Measurements from ENCODE around the gene ASPM. TPM values are rescaled to one million over a fixed set of nuclear protein-coding genes. Genes with fewer than 3 reads are reported as not detected.

Gene ASPM
- total RNA-seq, 1 donor from 2014 or later: 17.5 TPM

- DNase-seq (ENCODE audit: low spot score, unreplicated experiment): no peak
- no peak overlapping the region for H3K27ac Mint-ChIP-seq
- H3K4me3 Mint-ChIP-seq (ENCODE audit: low read depth): no peak overlapping the region
- peaks cover 39% of the 10 kb centered on the region for H3K9me3 Mint-ChIP-seq (ENCODE audit: low read depth)
- H3K4me1 Mint-ChIP-seq (ENCODE audit: low read depth): no peaks in the 10 kb centered on the region
- H3K36me3 Mint-ChIP-seq (ENCODE audit: insufficient read depth): peaks cover 54% of the 10 kb centered on the region
- no peaks in the 10 kb centered on the region for H3K27me3 Mint-ChIP-seq
- TF ChIP-seq CTCF (IDR thresholded peaks at IDR 0.05; ENCODE audit: unreplicated experiment): no peak
These were observed 63.0 kb downstream of the ASPM start for GRCh38 chr1:197083474-197083873.

- no peak for TF ChIP-seq CTCF (IDR thresholded peaks at IDR 0.05; ENCODE audit: unreplicated experiment)
- peaks cover 39% of the 10 kb centered on the region for H3K9me3 Mint-ChIP-seq (ENCODE audit: low read depth)
- DNase-seq (ENCODE audit: low spot score, unreplicated experiment): no peak
- no peak overlapping the region for H3K27ac Mint-ChIP-seq
- H3K4me1 Mint-ChIP-seq (ENCODE audit: low read depth): no peaks in the 10 kb centered on the region
- no peaks in the 10 kb centered on the region for H3K27me3 Mint-ChIP-seq
- H3K36me3 Mint-ChIP-seq (ENCODE audit: insufficient read depth): peaks cover 49% of the 10 kb centered on the region
- H3K4me3 Mint-ChIP-seq (ENCODE audit: low read depth): no peak overlapping the region
These were observed 65.2 kb downstream of the ASPM start for GRCh38 chr1:197081117-197081753.

GRCh38 chr1:197080323-197080722 lies 66.1 kb downstream of the ASPM start:
- peaks cover 44% of the 10 kb centered on the region for H3K36me3 Mint-ChIP-seq (ENCODE audit: insufficient read depth)
- no peaks in the 10 kb centered on the region for H3K27me3 Mint-ChIP-seq
- no peaks in the 10 kb centered on the region for H3K4me1 Mint-ChIP-seq (ENCODE audit: low read depth)
- DNase-seq (ENCODE audit: low spot score, unreplicated experiment): no peak
- no peak for TF ChIP-seq CTCF (IDR thresholded peaks at IDR 0.05; ENCODE audit: unreplicated experiment)
- H3K4me3 Mint-ChIP-seq (ENCODE audit: low read depth): no peak overlapping the region
- peaks cover 38% of the 10 kb centered on the region for H3K9me3 Mint-ChIP-seq (ENCODE audit: low read depth)
- H3K27ac Mint-ChIP-seq: no peak overlapping the region

GRCh38 chr1:197076585-197076984 lies 69.9 kb downstream of the ASPM start:
- H3K27ac Mint-ChIP-seq: no peak overlapping the region
- no peak overlapping the region for H3K4me3 Mint-ChIP-seq (ENCODE audit: low read depth)
- H3K27me3 Mint-ChIP-seq: no peaks in the 10 kb centered on the region
- no peaks in the 10 kb centered on the region for H3K4me1 Mint-ChIP-seq (ENCODE audit: low read depth)
- no peak for TF ChIP-seq CTCF (IDR thresholded peaks at IDR 0.05; ENCODE audit: unreplicated experiment)
- no peak for DNase-seq (ENCODE audit: low spot score, unreplicated experiment)
- peaks cover 19% of the 10 kb centered on the region for H3K9me3 Mint-ChIP-seq (ENCODE audit: low read depth)
- peaks cover 11% of the 10 kb centered on the region for H3K36me3 Mint-ChIP-seq (ENCODE audit: insufficient read depth)

GRCh38 chr1:197073978-197074377 lies 72.5 kb downstream of the ASPM start:
- no peaks in the 10 kb centered on the region for H3K4me1 Mint-ChIP-seq (ENCODE audit: low read depth)
- no peak for TF ChIP-seq CTCF (IDR thresholded peaks at IDR 0.05; ENCODE audit: unreplicated experiment)
- no peak for DNase-seq (ENCODE audit: low spot score, unreplicated experiment)
- H3K27ac Mint-ChIP-seq: no peak overlapping the region
- H3K27me3 Mint-ChIP-seq: no peaks in the 10 kb centered on the region
- peaks cover 7% of the 10 kb centered on the region for H3K9me3 Mint-ChIP-seq (ENCODE audit: low read depth)
- H3K36me3 Mint-ChIP-seq (ENCODE audit: insufficient read depth): no peaks in the 10 kb centered on the region
- H3K4me3 Mint-ChIP-seq (ENCODE audit: low read depth): no peak overlapping the region
